Activated CD8-positive, alpha-beta memory T cell treated with anti-CD3 and anti-CD28 coated beads, Interleukin-2, amount 10 ng/mL, durations not matched to agents 7 days and 5 days (primary cell): ENCODE results near the gene SNX17. TPM values are rescaled to one million over a fixed set of nuclear protein-coding genes. Genes with fewer than 3 reads are reported as not detected.

Source experiments
- ATAC-seq: fragments of 150-1000 bp; cut with Tn5 transposase; one replicate; pipeline ENCODE4 v1.10.0; 2021; ENCODE audit warnings: moderate library complexity
- CTCF ChIA-PET: fragments of 350-600 bp; sonication (Branson Sonifier 250); formaldehyde crosslinking; loops from one replicate; lab custom pipeline; 2021; ENCODE audit warnings: antibody characterized with exemption; lab: Charles Lee
- DNase-seq: peaks from one replicate; pipeline ENCODE4 v3.0.0-alpha.2; 2020
- H3K27ac Mint-ChIP-seq: one replicate; pipeline ENCODE4 v1.8.0; 2021; ENCODE audit warnings: mild to moderate bottlenecking, mixed read lengths
- H3K27me3 Mint-ChIP-seq: one replicate; pipeline ENCODE4 v1.8.0; 2021; ENCODE audit warnings: mixed read lengths
- H3K36me3 Mint-ChIP-seq: one replicate; pipeline ENCODE4 v1.8.0; 2021; ENCODE audit warnings: mild to moderate bottlenecking, mixed read lengths
- H3K4me1 Mint-ChIP-seq: one replicate; pipeline ENCODE4 v1.8.0; 2021; ENCODE audit warnings: mixed read lengths
- H3K4me3 Mint-ChIP-seq: one replicate; pipeline ENCODE4 v1.8.0; 2021; ENCODE audit warnings: mild to moderate bottlenecking, moderate library complexity, mixed read lengths
- H3K9me3 Mint-ChIP-seq: one replicate; pipeline ENCODE4 v1.8.0; 2022; ENCODE audit warnings: low read depth, mixed read lengths
- total RNA-seq, 2 experiments: library from RNA; stranded (reverse); gene quantifications; one replicate each; pipeline ENCODE4 v1.2.3, GENCODE V29; 2021

Gene SNX17
- total RNA-seq: 100 to 1,000 TPM; 101 to 125 TPM

- DNase-seq (peak; percentile 100), ATAC-seq (peak; percentile 93)
- no peaks in the 10 kb centered on the region for H3K27me3 Mint-ChIP-seq
- H3K36me3 Mint-ChIP-seq: peaks cover 48% of the 10 kb centered on the region
- peak within 1 kb of the TSS; percentile 84 for H3K4me3 Mint-ChIP-seq
- CTCF ChIA-PET: interaction anchor here (0.8 to 3.1 kb wide), 13 partner anchors 9 to 313 kb away, joined by 3 to 23 read pairs (median 5); partner anchors contain the start of genes GTF3C2, MPV17, NRBP1 and PPM1G
- H3K4me1 Mint-ChIP-seq: peaks cover 37% of the 10 kb centered on the region
- peak within 1 kb of the TSS; percentile 96 for H3K27ac Mint-ChIP-seq
- no peaks in the 10 kb centered on the region for H3K9me3 Mint-ChIP-seq
Observed at GRCh38 chr2:27370026-27370815, at the start of gene SNX17, which contains the start of gene EIF2B4. Gene SNX17, plus strand, starts transcription at chr2:27370616. Its CDS starts 128 bp downstream, at chr2:27370744. Gene EIF2B4, minus strand, starts transcription at chr2:27370338. Its CDS starts 24 bp downstream, at chr2:27370314.

GRCh38 chr2:27320958-27321543 lies 49.4 kb upstream of the SNX17 start:
- Mint-ChIP-seq H3K4me1 (peaks cover 19% of the 10 kb centered on the region), H3K4me3 (no peak overlapping the region), H3K27ac (no peak overlapping the region), H3K9me3 (no peaks in the 10 kb centered on the region), H3K27me3 (no peaks in the 10 kb centered on the region), H3K36me3 (peaks cover 5% of the 10 kb centered on the region)
- DNase-seq (no peak), ATAC-seq (no peak)
- CTCF ChIA-PET: interaction anchor here (0.5 to 4.5 kb wide), 2 partner anchors 18 to 205 kb away, joined by 3 to 19 read pairs; no protein-coding TSS in a partner anchor

- peaks cover 14% of the 10 kb centered on the region for H3K36me3 Mint-ChIP-seq
- no peak for DNase-seq
- H3K27me3 Mint-ChIP-seq: no peaks in the 10 kb centered on the region
- no peaks in the 10 kb centered on the region for H3K9me3 Mint-ChIP-seq
- ATAC-seq: peak; percentile 38
- H3K4me3 Mint-ChIP-seq: peak overlapping the region; percentile 92
- H3K27ac Mint-ChIP-seq: peak overlapping the region; percentile 92
- CTCF ChIA-PET: interaction anchor here (0.5 to 3.0 kb wide), 5 partner anchors 19 to 361 kb away, joined by 3 to 13 read pairs (median 8); partner anchors contain the start of genes EIF2B4 and SNX17
- H3K4me1 Mint-ChIP-seq: peaks cover 19% of the 10 kb centered on the region
Observed at GRCh38 chr2:27322301-27322765, 48.1 kb upstream of the SNX17 start.

- CTCF ChIA-PET: interaction anchor here (0.5 to 3.0 kb wide), 7 partner anchors 10 to 360 kb away, joined by 3 to 13 read pairs (median 6); partner anchors contain the start of genes EIF2B4, PPM1G and SNX17
- H3K4me1 Mint-ChIP-seq: peaks cover 19% of the 10 kb centered on the region
- H3K4me3 Mint-ChIP-seq: peak within 1 kb of the TSS; percentile 92
- peak within 1 kb of the TSS; percentile 92 for H3K27ac Mint-ChIP-seq
- peaks cover 16% of the 10 kb centered on the region for H3K36me3 Mint-ChIP-seq
- peak; percentile 93 for DNase-seq
- H3K27me3 Mint-ChIP-seq: no peaks in the 10 kb centered on the region
- peak; percentile 97 for ATAC-seq
- H3K9me3 Mint-ChIP-seq: no peaks in the 10 kb centered on the region
Observed at GRCh38 chr2:27322766-27323595, 47.4 kb upstream of the SNX17 start, which contains the start of gene MPV17. Gene MPV17, minus strand, starts transcription at chr2:27323097. Its CDS starts 580 bp downstream, at chr2:27322517.

GRCh38 chr2:27323596-27324285 lies 46.7 kb upstream of the SNX17 start:
- Mint-ChIP-seq H3K4me1 (peaks cover 19% of the 10 kb centered on the region), H3K27me3 (no peaks in the 10 kb centered on the region), H3K36me3 (peaks cover 23% of the 10 kb centered on the region), H3K27ac (peak overlapping the region; percentile 92), H3K4me3 (peak overlapping the region; percentile 92), H3K9me3 (no peaks in the 10 kb centered on the region)
- ATAC-seq: peak; percentile 1
- DNase-seq: no peak
- CTCF ChIA-PET: interaction anchor here (1.3 to 3.0 kb wide), 4 partner anchors 20 to 86 kb away, joined by 4 to 13 read pairs (median 8); partner anchors contain the start of genes EIF2B4, PPM1G and SNX17

GRCh38 chr2:27324720-27325119 lies 45.7 kb upstream of the SNX17 start:
- CTCF ChIA-PET: interaction anchor here (0.6 to 3.0 kb wide), 2 partner anchors 45 to 161 kb away, joined by 3 to 11 read pairs; partner anchors contain the start of genes EIF2B4 and SNX17
- ATAC-seq (no peak), DNase-seq (no peak)
- H3K4me1 Mint-ChIP-seq: peaks cover 19% of the 10 kb centered on the region
- no peak overlapping the region for H3K4me3 Mint-ChIP-seq
- H3K9me3 Mint-ChIP-seq: no peaks in the 10 kb centered on the region
- H3K36me3 Mint-ChIP-seq: peaks cover 25% of the 10 kb centered on the region
- no peaks in the 10 kb centered on the region for H3K27me3 Mint-ChIP-seq
- no peak overlapping the region for H3K27ac Mint-ChIP-seq

- H3K36me3 Mint-ChIP-seq: peaks cover 35% of the 10 kb centered on the region
- CTCF ChIA-PET: interaction anchor here (1.1 kb wide), 1 partner anchor 56 kb away, joined by 4 read pairs; no protein-coding TSS in a partner anchor
- ATAC-seq (no peak), DNase-seq (no peak)
- no peaks in the 10 kb centered on the region for H3K4me1 Mint-ChIP-seq
- no peak overlapping the region for H3K4me3 Mint-ChIP-seq
- H3K27ac Mint-ChIP-seq: no peak overlapping the region
- H3K9me3 Mint-ChIP-seq: no peaks in the 10 kb centered on the region
- no peaks in the 10 kb centered on the region for H3K27me3 Mint-ChIP-seq
Observed at GRCh38 chr2:27335311-27335710, 35.1 kb upstream of the SNX17 start.

GRCh38 chr2:27336173-27336572 lies 34.2 kb upstream of the SNX17 start:
- no peak for DNase-seq
- H3K9me3 Mint-ChIP-seq: no peaks in the 10 kb centered on the region
- H3K27ac Mint-ChIP-seq: no peak overlapping the region
- no peak overlapping the region for H3K4me3 Mint-ChIP-seq
- ATAC-seq: no peak
- H3K36me3 Mint-ChIP-seq: peaks cover 37% of the 10 kb centered on the region
- CTCF ChIA-PET: interaction anchor here (1.1 to 1.5 kb wide), 2 partner anchors 33 to 56 kb away, joined by 3 to 4 read pairs; no protein-coding TSS in a partner anchor
- H3K4me1 Mint-ChIP-seq: no peaks in the 10 kb centered on the region
- H3K27me3 Mint-ChIP-seq: no peaks in the 10 kb centered on the region

GRCh38 chr2:27347641-27348040 lies 22.8 kb upstream of the SNX17 start:
- CTCF ChIA-PET: no interaction called here
- no peak overlapping the region for H3K4me3 Mint-ChIP-seq
- H3K4me1 Mint-ChIP-seq: peaks cover 16% of the 10 kb centered on the region
- H3K27ac Mint-ChIP-seq: no peak overlapping the region
- H3K36me3 Mint-ChIP-seq: peaks cover 13% of the 10 kb centered on the region
- no peaks in the 10 kb centered on the region for H3K9me3 Mint-ChIP-seq
- ATAC-seq: no peak
- no peaks in the 10 kb centered on the region for H3K27me3 Mint-ChIP-seq
- DNase-seq: no peak

- no peak for ATAC-seq
- no peak overlapping the region for H3K4me3 Mint-ChIP-seq
- no peaks in the 10 kb centered on the region for H3K27me3 Mint-ChIP-seq
- no peaks in the 10 kb centered on the region for H3K9me3 Mint-ChIP-seq
- H3K36me3 Mint-ChIP-seq: peaks cover 12% of the 10 kb centered on the region
- CTCF ChIA-PET: interaction anchor here (1.1 kb wide), 1 partner anchor 333 kb away, joined by 6 read pairs; no protein-coding TSS in a partner anchor
- H3K27ac Mint-ChIP-seq: no peak overlapping the region
- H3K4me1 Mint-ChIP-seq: peaks cover 29% of the 10 kb centered on the region
- no peak for DNase-seq
Observed at GRCh38 chr2:27350106-27350693, 20.2 kb upstream of the SNX17 start.

- Mint-ChIP-seq H3K4me1 (peaks cover 36% of the 10 kb centered on the region), H3K36me3 (peaks cover 12% of the 10 kb centered on the region), H3K9me3 (no peaks in the 10 kb centered on the region), H3K27me3 (no peaks in the 10 kb centered on the region), H3K4me3 (peak overlapping the region; percentile 1), H3K27ac (peak overlapping the region; percentile 9)
- CTCF ChIA-PET: interaction anchor here (0.6 to 1.4 kb wide), 6 partner anchors 8 to 331 kb away, joined by 3 to 4 read pairs (median 3); partner anchors contain the start of genes ATRAID, PPM1G and SLC5A6
- DNase-seq (no peak), ATAC-seq (no peak)
Observed at GRCh38 chr2:27351802-27352598, 18.4 kb upstream of the SNX17 start.
